G401 (cell line): ENCODE measurements around the gene MYOM1. TPM values are rescaled to one million over a fixed set of nuclear protein-coding genes. Genes with fewer than 3 reads are reported as not detected.

Experiments
- DNase-seq: peaks from one replicate; pipeline ENCODE4 v3.0.0-alpha.2; 2015; ENCODE audit warnings: low spot score
- in situ Hi-C: cut with HindIII; loops from 2 replicates; pipeline ENCODE4 v1.10.0; 2016; ENCODE audit warnings: low sequenced_read_pairs, mixed read lengths
- total RNA-seq: library from RNA; depleted of rRNA; stranded (reverse); fragments of >200 nt; shearing (Covaris generic); gene quantifications from 2 replicates; pipeline ENCODE4 v1.2.3, GENCODE V29; 2014; rRNA removed

The MYOM1 gene
- 0.06 and 0.17 TPM in 2 replicates for total RNA-seq

- no peak for DNase-seq
- in situ Hi-C loops = no loop called here
Measured at GRCh38 chr18:3219631-3220335, at the start of gene MYOM1. MYOM1 (minus strand) TSS chr18:3219968; CDS start chr18:3215223, 4,745 bp downstream.

GRCh38 chr18:3269241-3269913 lies 49.6 kb upstream of the MYOM1 start:
- in situ Hi-C loops = no loop called here
- no peak for DNase-seq

GRCh38 chr18:3268306-3268705 lies 48.5 kb upstream of the MYOM1 start:
- DNase-seq = no peak
- in situ Hi-C loops = no loop called here

GRCh38 chr18:3266062-3266608 lies 46.4 kb upstream of the MYOM1 start:
- peak; percentile 24 for DNase-seq
- in situ Hi-C loops = no loop called here

GRCh38 chr18:3265564-3266033 lies 45.8 kb upstream of the MYOM1 start:
- no peak for DNase-seq
- in situ Hi-C loops = no loop called here

GRCh38 chr18:3264362-3264761 lies 44.6 kb upstream of the MYOM1 start:
- in situ Hi-C loops = no loop called here
- no peak for DNase-seq

- in situ Hi-C loops = no loop called here
- no peak for DNase-seq
Measured at GRCh38 chr18:3263132-3263700, 43.4 kb upstream of the MYOM1 start.

- DNase-seq = no peak
- in situ Hi-C loops = no loop called here
Measured at GRCh38 chr18:3262234-3263131, 42.7 kb upstream of the MYOM1 start.

- in situ Hi-C loops = no loop called here
- DNase-seq = peak; percentile 76
Measured at GRCh38 chr18:3261373-3262233, 41.8 kb upstream of the MYOM1 start, which contains the start of gene MYL12B. MYL12B (plus strand) TSS chr18:3262133; CDS start chr18:3272899, 10,766 bp downstream.

- no peak for DNase-seq
- in situ Hi-C loops = no loop called here
Measured at GRCh38 chr18:3260995-3261372, 41.2 kb upstream of the MYOM1 start.

GRCh38 chr18:3257627-3258120 lies 37.9 kb upstream of the MYOM1 start:
- in situ Hi-C loops = no loop called here
- no peak for DNase-seq

- no peak for DNase-seq
- in situ Hi-C loops = no loop called here
Measured at GRCh38 chr18:3256693-3257626, 37.2 kb upstream of the MYOM1 start.

- in situ Hi-C loops = no loop called here
- DNase-seq = no peak
Measured at GRCh38 chr18:3255611-3256165, 35.9 kb upstream of the MYOM1 start.

GRCh38 chr18:3254725-3255124 lies 35.0 kb upstream of the MYOM1 start:
- in situ Hi-C loops = no loop called here

GRCh38 chr18:3252843-3253242 lies 33.1 kb upstream of the MYOM1 start:
- no peak for DNase-seq
- in situ Hi-C loops = no loop called here

More at GRCh38 chr18:3254725-3255124, 35.0 kb upstream of the MYOM1 start:
- no peak for DNase-seq

- in situ Hi-C loops = no loop called here
- DNase-seq = no peak
Measured at GRCh38 chr18:3251963-3252277, 32.2 kb upstream of the MYOM1 start.
